ENCODE data around the gene NINL.

GRCh38 chr20:25496968-25497401 is 88.3 kb downstream of the NINL start:
- TF ChIP-seq SUZ12 (IDR thresholded peaks at IDR 0.05; ENCODE audit: extremely low read depth, insufficient read depth, insufficient read length) (no peak), YY1 (IDR thresholded peaks at IDR 0.05; ENCODE audit: insufficient read depth, insufficient read length) (no peak), ZNF274 (IDR thresholded peaks at IDR 0.05; ENCODE audit: low read depth, low read length) (no peak)
